A673 (cell line): ENCODE results near the gene MAP2K5. TPM values are rescaled to one million over a fixed set of nuclear protein-coding genes. Genes with fewer than 3 reads are reported as not detected.

Experiments used
- BruUV-seq: library from RNA; stranded (reverse); fragments of 400-500 nt; replicated peaks from 2 replicates; lab custom pipeline; 2021; lab: Mats Ljungman, UMichigan
- CTCF ChIA-PET: fragments of 300-600 bp; sonication (Branson Sonifier 250); formaldehyde crosslinking; loops from one replicate; lab custom pipeline; 2022; ENCODE audit warnings: antibody characterized with exemption; lab: Charles Lee
- POLR2A ChIA-PET: fragments of 300-600 bp; sonication (Branson Sonifier 250); formaldehyde crosslinking; loops from one replicate; lab custom pipeline; 2022; ENCODE audit warnings: antibody characterized with exemption; ENCODE audit not compliant: low non-redundant PET; lab: Charles Lee
- DNase-seq: peaks from one replicate; pipeline ENCODE4 v3.0.0-alpha.2; 2015; ENCODE audit warnings: low spot score
- H3K27ac ChIP-seq: fragments of 200-600 bp; sonication (generic); 2 replicates; pipeline ENCODE4 v1.5.1; 2016; ENCODE audit warnings: mixed run types, low read depth, mild to moderate bottlenecking, mixed read lengths, antibody characterized with exemption, low read length; ENCODE audit not compliant: poor library complexity, severe bottlenecking
- H3K27me3 ChIP-seq: fragments of 200-600 bp; sonication (generic); replicated peaks from 2 replicates; pipeline ENCODE4 v1.6.1; 2017; ENCODE audit warnings: mixed run types, low read depth, mild to moderate bottlenecking, mixed read lengths, antibody characterized with exemption, low read length; ENCODE audit not compliant: insufficient read depth, poor library complexity
- H3K36me3 ChIP-seq: fragments of 200-600 bp; sonication (generic); 2 replicates; pipeline ENCODE4 v1.6.1; 2016; ENCODE audit warnings: mixed run types, mild to moderate bottlenecking, mixed read lengths, antibody characterized with exemption, low read length; ENCODE audit not compliant: insufficient read depth, poor library complexity, severe bottlenecking
- H3K4me1 ChIP-seq: fragments of 200-600 bp; sonication (generic); 2 replicates; pipeline ENCODE4 v1.6.1; 2017; ENCODE audit warnings: mixed run types, mild to moderate bottlenecking, mixed read lengths, antibody characterized with exemption, low read length; ENCODE audit not compliant: insufficient read depth, poor library complexity, severe bottlenecking
- H3K4me3 ChIP-seq: fragments of 200-600 bp; sonication (generic); 2 replicates; pipeline ENCODE4 v1.5.1; 2016; ENCODE audit warnings: low read depth, mixed run types, mild to moderate bottlenecking, mixed read lengths, low read length; ENCODE audit not compliant: poor library complexity, severe bottlenecking
- H3K9me3 ChIP-seq: fragments of 200-600 bp; sonication (generic); 2 replicates; pipeline ENCODE4 v1.6.1; 2016; ENCODE audit warnings: mixed run types, low read depth, mild to moderate bottlenecking, mixed read lengths, antibody characterized with exemption, low read length; ENCODE audit not compliant: poor library complexity, severe bottlenecking
- CTCF ChIP-seq: fragments of 300-800, 200-600 bp; sonication (generic); conservative IDR thresholded peaks from 2 replicates; pipeline ENCODE4 v1.5.1; 2017; ENCODE audit warnings: low read depth, mild to moderate bottlenecking, antibody characterized with exemption, low read length, moderate library complexity, mixed read lengths
- EZH2 ChIP-seq: fragments of 200-600 bp; sonication (generic); IDR thresholded peaks from 2 replicates; pipeline ENCODE4 v1.6.1; 2017; ENCODE audit warnings: borderline replicate concordance, low read depth, mild to moderate bottlenecking, mixed read lengths, antibody characterized with exemption, low read length; ENCODE audit not compliant: poor library complexity, severe bottlenecking
- intact Hi-C: fragments of 100-400 bp; cut with micrococcal nuclease; formaldehyde crosslinking; loops from one replicate; pipeline ENCODE4 v1.10.0; 2022; ENCODE audit not compliant: unreplicated experiment
- total RNA-seq: library from RNA; stranded (reverse); gene quantifications from 2 replicates; pipeline ENCODE4 v1.2.3, GENCODE V29; 2021

The MAP2K5 gene
- total RNA-seq, 1 experiment from 2014 or later, result 62.8 TPM

- H3K4me1 ChIP-seq, result peaks cover 11% of the 10 kb centered on the region
- TF ChIP-seq CTCF (no peak), EZH2 (no peak)
- CTCF ChIA-PET, result interaction anchor here (1.3 kb wide), 1 partner anchor 22 kb away, joined by 6 read pairs; no protein-coding TSS in a partner anchor
- no peak for DNase-seq
- H3K27me3 ChIP-seq, result peaks cover 4% of the 10 kb centered on the region
- H3K4me3 ChIP-seq, result peak overlapping the region; percentile 81
- peak overlapping the region; percentile 75 for H3K27ac ChIP-seq
- intact Hi-C loops, result no loop called here
- H3K9me3 ChIP-seq, result no peaks in the 10 kb centered on the region
- no peaks in the 10 kb centered on the region for H3K36me3 ChIP-seq
- POLR2A ChIA-PET, result interaction anchor here (0.6 kb wide), 1 partner anchor 275 kb away, joined by 3 read pairs; no protein-coding TSS in a partner anchor
- no TSS peak for BruUV-seq
These were observed 298.4 kb downstream of the MAP2K5 start for GRCh38 chr15:67840749-67841512.

- POLR2A ChIA-PET, result no interaction called here
- intact Hi-C loops, result no loop called here
- Histone ChIP-seq H3K27ac (no peak overlapping the region), H3K9me3 (no peaks in the 10 kb centered on the region), H3K4me1 (peaks cover 6% of the 10 kb centered on the region), H3K36me3 (no peaks in the 10 kb centered on the region), H3K4me3 (peak overlapping the region; percentile 81), H3K27me3 (no peaks in the 10 kb centered on the region)
- CTCF ChIA-PET, result interaction anchor here (1.3 kb wide), 1 partner anchor 22 kb away, joined by 6 read pairs; no protein-coding TSS in a partner anchor
- no TSS peak for BruUV-seq
- no peak for DNase-seq
- no peak for TF ChIP-seq CTCF
- no peak for TF ChIP-seq EZH2
These were observed 298.9 kb downstream of the MAP2K5 start for GRCh38 chr15:67841513-67841762.

- intact Hi-C loops, result no loop called here
- POLR2A ChIA-PET, result no interaction called here
- CTCF ChIA-PET, result no interaction called here
These were observed 300.6 kb downstream of the MAP2K5 start for GRCh38 chr15:67843092-67843501.

More at GRCh38 chr15:67843092-67843501, 300.6 kb downstream of the MAP2K5 start:
- no TSS peak for BruUV-seq
- Histone ChIP-seq H3K36me3 (no peaks in the 10 kb centered on the region), H3K4me1 (peaks cover 6% of the 10 kb centered on the region), H3K4me3 (no peak overlapping the region), H3K27ac (no peak overlapping the region), H3K9me3 (no peaks in the 10 kb centered on the region), H3K27me3 (no peaks in the 10 kb centered on the region)
- no peak for DNase-seq
- no peak for TF ChIP-seq CTCF
- TF ChIP-seq EZH2, result no peak
